Activated gamma-delta T cell treated with anti-CD3 and anti-CD28 coated beads, Interleukin-2, amount 50 U/mL, for 16 hours (primary cell): ENCODE measurements around the gene POLRMT.
"Not testable (repeated sequence)": the region's sequence is repeated elsewhere in the genome, so short reads cannot be mapped to it uniquely, and the experiment has no call there.

Experiments
- DNase-seq: peaks from one replicate; pipeline ENCODE4 v3.0.0-alpha.2; 2020; ENCODE audit warnings: low read depth

The POLRMT gene

GRCh38 chr19:611481-611868, 21.9 kb downstream of the POLRMT start:
- DNase-seq: peak; percentile 56

GRCh38 chr19:610801-611480, 22.4 kb downstream of the POLRMT start:
- DNase-seq: peak; percentile 41

GRCh38 chr19:610071-610800, 23.1 kb downstream of the POLRMT start:
- no peak for DNase-seq

GRCh38 chr19:609004-609346, 24.4 kb downstream of the POLRMT start:
- no peak for DNase-seq

- no peak for DNase-seq
These were observed 25.0 kb downstream of the POLRMT start for GRCh38 chr19:608155-609003.

- DNase-seq: no peak
These were observed 25.8 kb downstream of the POLRMT start for GRCh38 chr19:607301-608154.

GRCh38 chr19:605061-605971, 28.0 kb downstream of the POLRMT start:
- not testable (repeated sequence) for DNase-seq

- no peak for DNase-seq
These were observed 29.0 kb downstream of the POLRMT start for GRCh38 chr19:604355-604754.

- not testable (repeated sequence) for DNase-seq
These were observed 29.6 kb downstream of the POLRMT start for GRCh38 chr19:603779-604178.

- DNase-seq: not testable (repeated sequence)
These were observed 30.1 kb downstream of the POLRMT start for GRCh38 chr19:603302-603639.

- DNase-seq: no peak
These were observed 30.7 kb downstream of the POLRMT start for GRCh38 chr19:602391-603301.

- no peak for DNase-seq
These were observed 31.5 kb downstream of the POLRMT start for GRCh38 chr19:601790-602189.

- DNase-seq: no peak
These were observed 32.0 kb downstream of the POLRMT start for GRCh38 chr19:601310-601709.

GRCh38 chr19:597406-598315, 35.7 kb downstream of the POLRMT start:
- DNase-seq: no peak

GRCh38 chr19:596263-596655, 37.1 kb downstream of the POLRMT start:
- DNase-seq: no peak

- DNase-seq: no peak
These were observed 37.7 kb downstream of the POLRMT start for GRCh38 chr19:595326-596262.

- DNase-seq: no peak
These were observed 39.0 kb downstream of the POLRMT start for GRCh38 chr19:594265-594870.
